NB4 (cell line): Measurements from ENCODE around the gene EMD.

ENCODE experiments used
- DNase-seq: peaks from one replicate; pipeline ENCODE4 v3.0.0; 2010; ENCODE audit warnings: low read depth
- H3K4me3 ChIP-seq: one replicate; pipeline ENCODE4 v1.5.1; 2011; ENCODE audit warnings: mild to moderate bottlenecking, low read depth, low read length, moderate library complexity
- CTCF ChIP-seq: IDR thresholded peaks from one replicate; pipeline ENCODE4 v1.5.1; 2012; ENCODE audit warnings: low read depth, low read length
- MAX ChIP-seq: IDR thresholded peaks from 2 replicates; pipeline ENCODE4 v1.6.1; 2011; ENCODE audit warnings: low read depth, low read length
- MYC ChIP-seq: IDR thresholded peaks from 2 replicates; pipeline ENCODE4 v1.6.1; 2011; ENCODE audit warnings: low read depth, low read length
- POLR2A ChIP-seq: IDR thresholded peaks from 2 replicates; pipeline ENCODE4 v1.6.1; 2011; ENCODE audit warnings: mild to moderate bottlenecking; ENCODE audit not compliant: insufficient read length; ENCODE audit errors: extremely low read depth

EMD gene

GRCh38 chrX:154401045-154401799 is 22.1 kb downstream of the EMD start:
- TF ChIP-seq POLR2A (no peak), CTCF (no peak), MAX (no peak), MYC (no peak)
- no peak overlapping the region for H3K4me3 ChIP-seq
- peak; percentile 57 for DNase-seq

GRCh38 chrX:154401918-154402621 is 23.0 kb downstream of the EMD start:
- TF ChIP-seq MAX (no peak), POLR2A (no peak), CTCF (no peak), MYC (no peak)
- DNase-seq = peak; percentile 39
- H3K4me3 ChIP-seq = no peak overlapping the region

GRCh38 chrX:154402622-154403127 is 23.6 kb downstream of the EMD start:
- no peak for TF ChIP-seq POLR2A
- TF ChIP-seq MAX = no peak
- TF ChIP-seq MYC = no peak
- TF ChIP-seq CTCF = no peak
- H3K4me3 ChIP-seq = no peak overlapping the region
- DNase-seq = no peak

- no peak for TF ChIP-seq POLR2A
- TF ChIP-seq CTCF = no peak
- no peak for TF ChIP-seq MAX
- TF ChIP-seq MYC = no peak
- no peak overlapping the region for H3K4me3 ChIP-seq
- no peak for DNase-seq
Measured at GRCh38 chrX:154403192-154403591, 24.1 kb downstream of the EMD start.

- DNase-seq = no peak
- no peak overlapping the region for H3K4me3 ChIP-seq
- TF ChIP-seq MAX = no peak
- no peak for TF ChIP-seq MYC
- TF ChIP-seq CTCF = no peak
- no peak for TF ChIP-seq POLR2A
Measured at GRCh38 chrX:154403858-154404257, 24.8 kb downstream of the EMD start.
